ENCODE measurements around the gene RPUSD3.
A peak's percentile ranks its signal among the peaks of the same experiment; 100 is the strongest.

RPUSD3 gene

DNA sequence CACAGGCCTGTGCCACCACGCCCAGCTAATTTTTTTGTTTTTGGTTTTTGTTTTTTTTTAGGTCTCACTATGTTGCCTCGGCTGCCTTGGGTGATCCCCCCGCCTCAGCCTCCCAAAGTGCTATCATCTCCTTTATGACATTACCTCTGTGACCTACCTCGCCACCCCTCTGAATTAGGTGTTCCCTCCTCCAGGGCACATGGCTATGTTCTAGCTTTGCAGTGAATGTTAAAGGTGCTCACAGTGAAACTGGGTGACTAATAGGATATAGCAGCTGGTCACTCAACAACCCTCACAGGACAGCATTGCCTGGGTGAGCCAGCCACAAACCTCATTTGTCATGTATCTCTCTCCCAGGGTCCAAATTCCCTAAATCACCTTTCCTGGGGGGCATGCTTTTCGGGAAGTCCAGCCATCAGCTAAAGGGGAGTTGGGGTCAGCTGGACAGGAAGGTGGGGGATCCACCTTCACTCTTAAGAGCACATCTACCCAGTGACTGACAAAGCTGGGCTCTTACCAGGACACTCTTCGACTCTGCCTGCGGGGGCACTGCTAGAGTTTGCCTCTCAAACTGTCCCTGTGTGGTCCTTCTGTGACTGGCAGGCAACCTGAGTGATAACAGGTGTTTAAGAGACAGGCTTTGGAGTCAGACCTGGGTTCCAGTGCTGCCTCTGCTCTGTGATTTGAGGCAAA is 35.3 kb downstream of the RPUSD3 start:
- TF ChIP-seq, protein P1, sequence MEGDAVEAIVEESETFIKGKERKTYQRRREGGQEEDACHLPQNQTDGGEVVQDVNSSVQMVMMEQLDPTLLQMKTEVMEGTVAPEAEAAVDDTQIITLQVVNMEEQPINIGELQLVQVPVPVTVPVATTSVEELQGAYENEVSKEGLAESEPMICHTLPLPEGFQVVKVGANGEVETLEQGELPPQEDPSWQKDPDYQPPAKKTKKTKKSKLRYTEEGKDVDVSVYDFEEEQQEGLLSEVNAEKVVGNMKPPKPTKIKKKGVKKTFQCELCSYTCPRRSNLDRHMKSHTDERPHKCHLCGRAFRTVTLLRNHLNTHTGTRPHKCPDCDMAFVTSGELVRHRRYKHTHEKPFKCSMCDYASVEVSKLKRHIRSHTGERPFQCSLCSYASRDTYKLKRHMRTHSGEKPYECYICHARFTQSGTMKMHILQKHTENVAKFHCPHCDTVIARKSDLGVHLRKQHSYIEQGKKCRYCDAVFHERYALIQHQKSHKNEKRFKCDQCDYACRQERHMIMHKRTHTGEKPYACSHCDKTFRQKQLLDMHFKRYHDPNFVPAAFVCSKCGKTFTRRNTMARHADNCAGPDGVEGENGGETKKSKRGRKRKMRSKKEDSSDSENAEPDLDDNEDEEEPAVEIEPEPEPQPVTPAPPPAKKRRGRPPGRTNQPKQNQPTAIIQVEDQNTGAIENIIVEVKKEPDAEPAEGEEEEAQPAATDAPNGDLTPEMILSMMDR (IDR thresholded peaks at IDR 0.05): no peak
- Histone ChIP-seq H3K27ac (peak overlapping the region; percentile 93 to 98), H3K4me3 (no peak overlapping the region)
- no peak for DNase-seq (ENCODE audit: low spot score)

DNA sequence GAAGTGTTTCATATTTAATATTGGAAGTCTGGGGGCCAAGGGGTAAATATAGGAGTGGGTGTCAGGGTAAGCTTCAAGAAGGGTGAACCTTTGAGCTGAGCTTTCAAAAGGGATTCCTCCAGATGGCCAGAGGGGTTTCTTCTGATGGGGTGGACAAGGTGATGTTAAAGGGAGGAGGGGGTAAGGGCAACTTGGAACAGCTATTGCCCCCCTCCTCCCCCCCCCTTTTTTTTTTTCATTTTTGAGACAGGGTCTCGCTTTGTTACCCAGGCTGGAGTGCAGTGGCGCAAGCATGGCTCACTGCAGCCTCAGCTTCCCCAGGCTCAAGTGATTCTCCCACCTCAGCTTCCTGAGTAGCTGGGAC is 35.8 kb downstream of the RPUSD3 start:
- TF ChIP-seq, protein P1 (IDR thresholded peaks at IDR 0.05): no peak
- Histone ChIP-seq H3K4me3 (no peak overlapping the region), H3K27ac (no peak overlapping the region)
- DNase-seq (ENCODE audit: low spot score): no peak

DNA sequence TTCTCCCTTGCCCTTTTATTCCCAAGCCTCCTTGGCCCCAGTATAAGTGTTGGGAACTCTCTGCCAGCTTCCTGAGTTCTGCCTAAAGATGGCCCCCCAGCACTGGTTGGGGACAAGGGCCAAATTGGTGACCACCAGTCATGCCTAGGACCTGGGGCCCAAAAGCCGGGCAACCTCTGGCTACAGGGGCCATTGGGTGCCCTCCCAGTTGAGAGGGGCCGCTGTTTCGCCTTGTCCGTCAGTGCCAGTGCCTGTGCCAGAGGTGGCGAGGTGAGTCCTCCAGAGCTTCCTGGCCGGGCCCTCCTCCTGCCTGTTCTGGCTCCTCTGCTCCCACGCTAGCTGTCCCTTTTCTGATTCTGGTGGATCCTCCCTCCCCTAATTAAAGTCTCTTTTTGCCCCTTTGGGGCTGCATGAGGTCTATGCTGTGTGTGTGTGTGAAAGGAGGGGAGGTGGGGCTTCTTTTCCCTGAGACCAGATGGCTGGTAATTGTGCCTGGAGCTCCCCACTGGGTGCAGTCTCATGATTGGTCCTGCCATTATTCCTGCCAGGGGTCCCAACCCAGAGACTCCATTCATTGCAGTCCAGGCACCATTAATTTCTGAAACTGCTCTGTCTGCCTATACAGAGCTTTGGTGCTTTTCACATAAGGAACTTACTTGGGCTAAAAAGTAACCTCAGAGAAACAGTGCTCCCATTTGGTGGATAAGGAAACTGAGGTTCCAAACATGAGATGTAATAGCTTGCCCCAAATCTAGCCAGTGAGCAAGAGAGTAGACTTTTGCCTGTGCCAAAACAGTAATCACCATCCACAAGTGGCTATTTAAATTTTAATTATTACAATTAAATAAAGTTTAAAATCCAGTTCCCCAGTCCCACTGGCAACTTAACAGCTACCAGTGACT is 36.9 kb downstream of the RPUSD3 start:
- TF ChIP-seq, protein P1 (IDR thresholded peaks at IDR 0.05): no peak
- Histone ChIP-seq H3K4me3 (no peak overlapping the region), H3K27ac (no peak overlapping the region)
- DNase-seq (ENCODE audit: low spot score): no peak

DNA sequence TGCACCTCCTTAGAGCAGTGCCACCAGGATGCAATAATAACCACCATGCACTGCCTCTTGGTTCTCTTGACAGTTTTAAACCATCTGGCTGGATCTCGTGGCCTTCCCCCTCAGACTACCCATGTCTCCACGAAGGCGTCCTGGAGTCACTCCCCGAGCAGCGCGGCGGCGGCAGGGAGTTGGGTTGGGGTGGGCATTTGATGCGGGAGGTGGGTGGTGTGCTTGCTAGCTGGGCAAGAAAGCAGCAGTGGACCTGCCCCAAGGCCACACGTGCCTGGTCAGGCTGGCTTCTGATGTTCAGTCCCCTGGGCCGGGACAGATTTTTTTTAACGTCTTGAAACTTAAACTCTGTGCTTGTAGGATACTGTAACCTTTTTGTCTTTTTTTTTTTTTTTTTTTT is 37.7 kb downstream of the RPUSD3 start:
- TF ChIP-seq, protein P1 (IDR thresholded peaks at IDR 0.05): no peak
- no peak overlapping the region for H3K4me3 ChIP-seq
- DNase-seq (ENCODE audit: low spot score): no peak
- H3K27ac ChIP-seq: no peak overlapping the region

DNA sequence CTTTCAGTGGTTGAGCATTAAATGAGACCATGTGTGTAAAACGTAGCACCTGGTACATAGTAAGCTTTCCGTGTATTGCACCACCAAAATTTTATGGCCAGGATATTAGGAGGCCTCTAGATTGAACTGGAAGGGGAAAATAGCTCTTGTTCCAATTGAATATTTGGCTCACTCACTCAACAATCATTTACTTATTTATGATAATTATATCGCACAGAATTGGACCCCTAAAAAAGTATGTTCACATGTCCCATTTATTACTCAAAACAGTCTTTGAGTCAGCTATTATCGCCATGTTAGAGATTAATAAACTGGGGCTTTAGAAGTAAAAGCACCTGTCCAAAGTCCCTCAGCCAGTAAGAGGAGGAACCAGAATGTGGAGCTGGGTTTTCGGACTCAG is 38.8 kb downstream of the RPUSD3 start:
- no peak for DNase-seq (ENCODE audit: low spot score)
- no peak overlapping the region for H3K4me3 ChIP-seq
- H3K27ac ChIP-seq: no peak overlapping the region

DNA sequence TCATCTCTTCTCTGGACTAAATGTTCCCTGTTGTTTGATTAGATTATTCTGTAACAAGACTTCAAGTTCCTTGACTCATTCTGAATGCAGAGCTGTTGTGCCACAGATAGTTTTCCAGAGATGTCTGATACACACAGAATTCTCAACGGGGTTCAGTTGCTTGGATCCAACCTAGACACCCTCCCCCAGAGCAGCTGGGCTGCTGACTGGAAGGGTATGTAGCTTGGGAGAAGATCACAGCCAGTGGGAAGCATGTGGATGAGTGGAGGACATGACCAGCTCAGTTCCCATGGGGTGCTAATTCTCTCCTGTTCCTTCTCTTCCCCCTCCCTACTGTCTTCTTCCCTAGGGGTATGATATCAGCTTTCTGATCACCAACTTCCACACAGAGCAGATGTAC is 40.3 kb downstream of the RPUSD3 start:
- Histone ChIP-seq H3K4me3 (no peak overlapping the region), H3K27ac (no peak overlapping the region)
- TF ChIP-seq, protein P1 (IDR thresholded peaks at IDR 0.05): no peak
- no peak for DNase-seq (ENCODE audit: low spot score)

More for the DNA sequence above, 38.8 kb downstream of the RPUSD3 start:
- TF ChIP-seq, protein P1 (IDR thresholded peaks at IDR 0.05): no peak

Measured in coronary artery (tissue), 2 donors.